Loucy (cell line): Measurements from ENCODE around the gene CAPZA1.

Experiments
- H2AFZ ChIP-seq: fragments of 200-600 bp; sonication (generic); 2 replicates; pipeline ENCODE4 v1.6.0; 2016; ENCODE audit warnings: antibody characterized with exemption, mild to moderate bottlenecking, low read length, moderate library complexity
- H3F3A ChIP-seq: fragments of 200-600 bp; 2 replicates; pipeline ENCODE4 v1.6.0; 2016; ENCODE audit warnings: antibody characterized with exemption, low read depth, mild to moderate bottlenecking
- H3K27me3 ChIP-seq: fragments of 200-600 bp; sonication (generic); 2 replicates; pipeline ENCODE4 v1.6.1; 2014; ENCODE audit warnings: low read length, mild to moderate bottlenecking; ENCODE audit not compliant: insufficient read depth, poor library complexity, severe bottlenecking
- H3K36me3 ChIP-seq: fragments of 200-600 bp; sonication (generic); 2 replicates; pipeline ENCODE4 v1.6.1; 2016; ENCODE audit warnings: low read length; ENCODE audit not compliant: insufficient read depth
- H3K4me1 ChIP-seq: fragments of 200-600 bp; sonication (generic); 2 replicates; pipeline ENCODE4 v1.5.1; 2014; ENCODE audit warnings: low read length, mild to moderate bottlenecking; ENCODE audit not compliant: insufficient read depth, poor library complexity, severe bottlenecking
- H3K4me2 ChIP-seq: fragments of 200-600 bp; sonication (generic); 2 replicates; pipeline ENCODE4 v1.6.0; 2014; ENCODE audit warnings: antibody characterized with exemption, low read length, low read depth, mild to moderate bottlenecking; ENCODE audit not compliant: poor library complexity, severe bottlenecking
- H3K4me3 ChIP-seq: fragments of 200-600 bp; sonication (generic); 2 replicates; pipeline ENCODE4 v1.5.1; 2014; ENCODE audit warnings: low read length, mild to moderate bottlenecking, mixed read lengths; ENCODE audit not compliant: poor library complexity, severe bottlenecking
- H3K79me2 ChIP-seq: fragments of 200-600 bp; sonication (generic); 2 replicates; pipeline ENCODE4 v1.6.1; 2014; ENCODE audit warnings: low read length; ENCODE audit not compliant: insufficient read depth
- H3K9ac ChIP-seq: fragments of 200-600 bp; sonication (generic); 2 replicates; pipeline ENCODE4 v1.6.0; 2014; ENCODE audit warnings: mild to moderate bottlenecking, low read depth, low read length, moderate library complexity; ENCODE audit not compliant: poor library complexity, severe bottlenecking
- H3K9me2 ChIP-seq: fragments of 200-600 bp; sonication (generic); replicated peaks from 2 replicates; pipeline ENCODE4 v1.6.1; 2016; ENCODE audit warnings: low read depth, low read length, mixed read lengths
- H3K9me3 ChIP-seq: fragments of 200-600 bp; sonication (generic); 2 replicates; pipeline ENCODE4 v1.6.1; 2014; ENCODE audit warnings: mild to moderate bottlenecking, antibody characterized with exemption, low read length, low read depth; ENCODE audit not compliant: insufficient read depth
- H4K20me1 ChIP-seq: fragments of 200-600 bp; sonication (generic); 2 replicates; pipeline ENCODE4 v1.6.0; 2014; ENCODE audit warnings: antibody characterized with exemption, low read length, mild to moderate bottlenecking; ENCODE audit not compliant: insufficient read depth, poor library complexity, severe bottlenecking
- CTCF ChIP-seq: fragments of 200-600 bp; sonication (generic); conservative IDR thresholded peaks from 2 replicates; pipeline ENCODE4 v1.5.1; 2014; ENCODE audit warnings: mild to moderate bottlenecking, antibody characterized with exemption, low read length
- EZH2phosphoT487 ChIP-seq: fragments of 200-600 bp; IDR thresholded peaks from 2 replicates; pipeline ENCODE4 v1.6.1; 2018; ENCODE audit warnings: antibody characterized with exemption, mild to moderate bottlenecking, moderate library complexity, borderline replicate concordance

Gene CAPZA1

GRCh38 chr1:112699425-112700144 lies 80.0 kb downstream of the CAPZA1 start:
- H3K4me1 ChIP-seq, result peaks cover 51% of the 10 kb centered on the region
- no peak overlapping the region for H2AFZ ChIP-seq
- peaks cover 54% of the 10 kb centered on the region; the same call in 1 of the 2 replicates for H3K36me3 ChIP-seq

GRCh38 chr1:112700290-112701226 lies 80.9 kb downstream of the CAPZA1 start:
- Histone ChIP-seq H3K9me2 (no peaks in the 10 kb centered on the region), H3K9ac (peak overlapping the region; percentile 44), H3K4me2 (peak overlapping the region; percentile 99), H2AFZ (no peak overlapping the region), H3K9me3 (no peaks in the 10 kb centered on the region), H3K4me1 (peaks cover 55% of the 10 kb centered on the region), H4K20me1 (peaks cover 38% of the 10 kb centered on the region), H3K79me2 (peaks cover 37% of the 10 kb centered on the region), H3K36me3 (peaks cover 45% of the 10 kb centered on the region; the same call in 1 of the 2 replicates), H3K4me3 (peak overlapping the region; percentile 49), H3K27me3 (no peaks in the 10 kb centered on the region), H3F3A (no peaks in the 10 kb centered on the region)
- TF ChIP-seq CTCF (no peak), EZH2phosphoT487 (no peak)

More at GRCh38 chr1:112699425-112700144, 80.0 kb downstream of the CAPZA1 start:
- no peaks in the 10 kb centered on the region for H3K9me2 ChIP-seq
- peaks cover 38% of the 10 kb centered on the region for H4K20me1 ChIP-seq
- H3K9me3 ChIP-seq, result no peaks in the 10 kb centered on the region
- peak overlapping the region; percentile 44 for H3K9ac ChIP-seq
- peaks cover 27% of the 10 kb centered on the region for H3K79me2 ChIP-seq
- no peaks in the 10 kb centered on the region for H3K27me3 ChIP-seq
- peak overlapping the region; percentile 99 for H3K4me2 ChIP-seq
- no peak for TF ChIP-seq CTCF
- TF ChIP-seq EZH2phosphoT487, result no peak
- no peaks in the 10 kb centered on the region for H3F3A ChIP-seq
- H3K4me3 ChIP-seq, result peak overlapping the region; percentile 49

GRCh38 chr1:112701227-112702066 lies 81.8 kb downstream of the CAPZA1 start:
- no peaks in the 10 kb centered on the region for H3K27me3 ChIP-seq
- H3K36me3 ChIP-seq, result peaks cover 40% of the 10 kb centered on the region; the same call in 1 of the 2 replicates
- no peaks in the 10 kb centered on the region for H3K9me3 ChIP-seq
- no peak for TF ChIP-seq CTCF
- no peak for TF ChIP-seq EZH2phosphoT487
- peak overlapping the region; percentile 49 for H3K4me3 ChIP-seq
- no peaks in the 10 kb centered on the region for H3F3A ChIP-seq
- peak overlapping the region; percentile 99 for H3K4me2 ChIP-seq
- H2AFZ ChIP-seq, result no peak overlapping the region
- peaks cover 61% of the 10 kb centered on the region for H3K4me1 ChIP-seq
- H3K9ac ChIP-seq, result peak overlapping the region; percentile 86
- no peaks in the 10 kb centered on the region for H3K9me2 ChIP-seq
- H3K79me2 ChIP-seq, result peaks cover 46% of the 10 kb centered on the region
- peaks cover 38% of the 10 kb centered on the region for H4K20me1 ChIP-seq
